Measurements from ENCODE around the gene SLC2A9. TPM values are rescaled to one million over a fixed set of nuclear protein-coding genes. Genes with fewer than 3 reads are reported as not detected.

SLC2A9 gene
- total RNA-seq, 1 experiment from 2014 or later, result 3.5 TPM

DNA sequence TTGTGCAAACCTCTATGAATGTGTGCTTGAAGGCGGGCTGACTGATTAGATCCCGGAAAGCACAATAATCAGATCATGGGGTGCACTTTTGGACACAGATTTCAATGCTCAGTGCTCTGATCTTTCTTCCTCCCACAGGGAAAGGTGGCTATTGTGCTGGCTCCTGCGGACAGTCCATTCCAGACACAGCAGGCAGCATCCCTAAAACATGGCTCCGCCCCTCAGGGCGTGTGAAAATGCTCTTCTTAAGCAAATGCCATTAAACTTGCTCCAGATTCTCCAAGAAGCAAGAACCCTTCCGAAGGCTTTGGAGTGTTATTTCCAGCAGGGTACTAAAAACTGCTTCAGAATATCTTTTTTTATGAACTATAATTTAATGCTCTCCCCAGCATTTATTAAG, 100.0 kb downstream of the SLC2A9 start:
- Histone ChIP-seq H3K4me3 (ENCODE audit: low read depth in 2 of 2, low read length in 2 of 2) (no peak overlapping the region), H3K36me3 (ENCODE audit: control insufficient read depth, insufficient read depth, low read length) (no peaks in the 10 kb centered on the region), H3K9me3 (ENCODE audit: control insufficient read depth, insufficient read depth, low read depth, low read length) (no peaks in the 10 kb centered on the region), H3K27ac (ENCODE audit: low read length) (no peak overlapping the region), H3K27me3 (ENCODE audit: control insufficient read depth, insufficient read depth, low read length) (no peaks in the 10 kb centered on the region), H3K4me1 (ENCODE audit: control insufficient read depth, insufficient read depth, low read length) (no peaks in the 10 kb centered on the region)
- TF ChIP-seq TCF7L2 (IDR thresholded peaks at IDR 0.05; ENCODE audit: low read depth, low read length), result no peak
- TF ChIP-seq, protein P1, sequence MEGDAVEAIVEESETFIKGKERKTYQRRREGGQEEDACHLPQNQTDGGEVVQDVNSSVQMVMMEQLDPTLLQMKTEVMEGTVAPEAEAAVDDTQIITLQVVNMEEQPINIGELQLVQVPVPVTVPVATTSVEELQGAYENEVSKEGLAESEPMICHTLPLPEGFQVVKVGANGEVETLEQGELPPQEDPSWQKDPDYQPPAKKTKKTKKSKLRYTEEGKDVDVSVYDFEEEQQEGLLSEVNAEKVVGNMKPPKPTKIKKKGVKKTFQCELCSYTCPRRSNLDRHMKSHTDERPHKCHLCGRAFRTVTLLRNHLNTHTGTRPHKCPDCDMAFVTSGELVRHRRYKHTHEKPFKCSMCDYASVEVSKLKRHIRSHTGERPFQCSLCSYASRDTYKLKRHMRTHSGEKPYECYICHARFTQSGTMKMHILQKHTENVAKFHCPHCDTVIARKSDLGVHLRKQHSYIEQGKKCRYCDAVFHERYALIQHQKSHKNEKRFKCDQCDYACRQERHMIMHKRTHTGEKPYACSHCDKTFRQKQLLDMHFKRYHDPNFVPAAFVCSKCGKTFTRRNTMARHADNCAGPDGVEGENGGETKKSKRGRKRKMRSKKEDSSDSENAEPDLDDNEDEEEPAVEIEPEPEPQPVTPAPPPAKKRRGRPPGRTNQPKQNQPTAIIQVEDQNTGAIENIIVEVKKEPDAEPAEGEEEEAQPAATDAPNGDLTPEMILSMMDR (IDR thresholded peaks at IDR 0.05), result no peak
- no peak for TF ChIP-seq SIN3A (IDR thresholded peaks at IDR 0.05; ENCODE audit: borderline replicate concordance, insufficient read depth, low read depth, low read length)
- TF ChIP-seq, protein P2, sequence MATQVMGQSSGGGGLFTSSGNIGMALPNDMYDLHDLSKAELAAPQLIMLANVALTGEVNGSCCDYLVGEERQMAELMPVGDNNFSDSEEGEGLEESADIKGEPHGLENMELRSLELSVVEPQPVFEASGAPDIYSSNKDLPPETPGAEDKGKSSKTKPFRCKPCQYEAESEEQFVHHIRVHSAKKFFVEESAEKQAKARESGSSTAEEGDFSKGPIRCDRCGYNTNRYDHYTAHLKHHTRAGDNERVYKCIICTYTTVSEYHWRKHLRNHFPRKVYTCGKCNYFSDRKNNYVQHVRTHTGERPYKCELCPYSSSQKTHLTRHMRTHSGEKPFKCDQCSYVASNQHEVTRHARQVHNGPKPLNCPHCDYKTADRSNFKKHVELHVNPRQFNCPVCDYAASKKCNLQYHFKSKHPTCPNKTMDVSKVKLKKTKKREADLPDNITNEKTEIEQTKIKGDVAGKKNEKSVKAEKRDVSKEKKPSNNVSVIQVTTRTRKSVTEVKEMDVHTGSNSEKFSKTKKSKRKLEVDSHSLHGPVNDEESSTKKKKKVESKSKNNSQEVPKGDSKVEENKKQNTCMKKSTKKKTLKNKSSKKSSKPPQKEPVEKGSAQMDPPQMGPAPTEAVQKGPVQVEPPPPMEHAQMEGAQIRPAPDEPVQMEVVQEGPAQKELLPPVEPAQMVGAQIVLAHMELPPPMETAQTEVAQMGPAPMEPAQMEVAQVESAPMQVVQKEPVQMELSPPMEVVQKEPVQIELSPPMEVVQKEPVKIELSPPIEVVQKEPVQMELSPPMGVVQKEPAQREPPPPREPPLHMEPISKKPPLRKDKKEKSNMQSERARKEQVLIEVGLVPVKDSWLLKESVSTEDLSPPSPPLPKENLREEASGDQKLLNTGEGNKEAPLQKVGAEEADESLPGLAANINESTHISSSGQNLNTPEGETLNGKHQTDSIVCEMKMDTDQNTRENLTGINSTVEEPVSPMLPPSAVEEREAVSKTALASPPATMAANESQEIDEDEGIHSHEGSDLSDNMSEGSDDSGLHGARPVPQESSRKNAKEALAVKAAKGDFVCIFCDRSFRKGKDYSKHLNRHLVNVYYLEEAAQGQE (IDR thresholded peaks at IDR 0.05; ENCODE audit: insufficient read depth in 1 of 2, low read depth in 2 of 2, low read length in 1 of 2), result no peak
- no peak for TF ChIP-seq POLR2AphosphoS5 (IDR thresholded peaks at IDR 0.05; ENCODE audit: low read depth, low read length)
- in situ Hi-C loops (cut with HindIII; ENCODE audit: low pct_unique_long_range_greater_than_20kb, low sequenced_read_pairs) (no loop called here), intact Hi-C loops (cut with micrococcal nuclease; ENCODE audit: unreplicated experiment) (no loop called here)
- ChIA-PET POLR2A (no interaction called here), CTCF (no interaction called here)
- BruUV-seq (replicated peaks), result no TSS peak
- ATAC-seq (no peak), DNase-seq (ENCODE audit: low read depth, low spot score) (no peak)

DNA sequence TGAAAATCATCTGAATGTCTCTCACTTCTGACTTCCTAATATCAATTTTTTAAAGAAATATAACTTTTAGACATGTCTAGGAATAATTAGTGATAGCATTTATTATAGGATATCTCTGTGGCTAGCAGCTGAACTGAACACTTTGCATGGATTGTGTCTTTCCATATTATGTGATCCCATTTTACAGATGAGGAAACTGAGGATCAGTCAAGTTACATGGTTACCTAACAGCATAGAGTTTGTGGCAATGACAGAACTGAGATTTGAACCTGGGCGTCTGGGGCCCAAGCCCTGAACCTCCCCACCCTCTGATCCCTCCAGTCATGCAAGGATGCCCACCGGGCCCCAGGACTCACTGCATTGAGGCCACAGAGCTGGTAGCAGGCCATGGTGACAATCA, 101.3 kb downstream of the SLC2A9 start:
- BruUV-seq (replicated peaks), result no TSS peak
- in situ Hi-C loops (cut with HindIII; ENCODE audit: low pct_unique_long_range_greater_than_20kb, low sequenced_read_pairs) (no loop called here), intact Hi-C loops (cut with micrococcal nuclease; ENCODE audit: unreplicated experiment) (no loop called here)
- TF ChIP-seq, protein P2 (IDR thresholded peaks at IDR 0.05; ENCODE audit: insufficient read depth in 1 of 2, low read depth in 2 of 2, low read length in 1 of 2), result no peak
- no peak for TF ChIP-seq SIN3A (IDR thresholded peaks at IDR 0.05; ENCODE audit: borderline replicate concordance, insufficient read depth, low read depth, low read length)
- TF ChIP-seq TCF7L2 (IDR thresholded peaks at IDR 0.05; ENCODE audit: low read depth, low read length), result no peak
- no peak for TF ChIP-seq POLR2AphosphoS5 (IDR thresholded peaks at IDR 0.05; ENCODE audit: low read depth, low read length)
- TF ChIP-seq, protein P1 (IDR thresholded peaks at IDR 0.05), result no peak
- ChIA-PET POLR2A (no interaction called here), CTCF (no interaction called here)
- H3K36me3 ChIP-seq (ENCODE audit: control insufficient read depth, insufficient read depth, low read length), result no peaks in the 10 kb centered on the region
- H3K27ac ChIP-seq (ENCODE audit: low read length), result no peak overlapping the region
- no peak overlapping the region for H3K4me3 ChIP-seq (ENCODE audit: low read depth in 2 of 2, low read length in 2 of 2)
- H3K9me3 ChIP-seq (ENCODE audit: control insufficient read depth, insufficient read depth, low read depth, low read length), result no peaks in the 10 kb centered on the region
- ATAC-seq (no peak), DNase-seq (ENCODE audit: low read depth, low spot score) (no peak)
- H3K4me1 ChIP-seq (ENCODE audit: control insufficient read depth, insufficient read depth, low read length), result no peaks in the 10 kb centered on the region
- H3K27me3 ChIP-seq (ENCODE audit: control insufficient read depth, insufficient read depth, low read length), result no peaks in the 10 kb centered on the region

Data from Panc1 (cell line).